SK-N-SH (cell line): ENCODE data around the gene CHMP2B. TPM values are rescaled to one million over a fixed set of nuclear protein-coding genes. Genes with fewer than 3 reads are reported as not detected.

ENCODE experiments used
- CTCF ChIA-PET: fragments of 300-600, 350-600 bp; formaldehyde crosslinking; extraction: SDS; loops from one replicate; lab custom pipeline; 2021; lab: Yijun Ruan, JAX
- POLR2A ChIA-PET: fragments of 350-600 bp; sonication (Branson Sonifier 250); formaldehyde crosslinking; extraction: SDS; loops from one replicate; lab custom pipeline; 2020; ENCODE audit warnings: antibody characterized with exemption, inconsistent platforms; lab: Yijun Ruan, JAX
- DNase-seq: peaks from one replicate; pipeline ENCODE4 v3.0.0; 2012
- H2AFZ ChIP-seq: fragments of 200-600 bp; sonication (generic); 2 replicates; pipeline ENCODE4 v1.8.1; 2016; ENCODE audit warnings: antibody characterized with exemption, mild to moderate bottlenecking, low read depth
- H3F3A ChIP-seq: fragments of 200-600 bp; sonication (generic); replicated peaks from 2 replicates; pipeline ENCODE3; 2016; ENCODE audit warnings: antibody characterized with exemption, mild to moderate bottlenecking; ENCODE audit not compliant: insufficient read depth
- H3K27ac ChIP-seq, 2 experiments: fragments of 200-500 bp in 1 of 2; fragments of 200-600 bp in 1 of 2; sonication (Bioruptor generic) in 1 of 2; sonication (generic), shearing (Covaris generic) in 1 of 2; 2 replicates each; pipeline versions ENCODE4 v1.5.1 to v1.6.1; 2014 to 2016; ENCODE audit warnings: low read depth in 2 of 2, inconsistent platforms in 1 of 2, low read length in 1 of 2, mild to moderate bottlenecking in 1 of 2, mixed read lengths in 1 of 2
- H3K27me3 ChIP-seq: fragments of 200-600 bp; sonication (generic), shearing (Covaris generic); 2 replicates; pipeline ENCODE4 v1.6.1; 2016; ENCODE audit warnings: mixed run types; ENCODE audit not compliant: insufficient read depth
- H3K36me3 ChIP-seq, 2 experiments: fragments of 200-500 bp in 1 of 2; fragments of 200-600 bp in 1 of 2; sonication (Bioruptor generic) in 1 of 2; sonication (generic) in 1 of 2; replicated peaks in 1 of 2; 2 replicates each; pipeline versions ENCODE3 to v1.5.1; 2014 to 2016; ENCODE audit warnings: low read length in 1 of 2, mild to moderate bottlenecking in 1 of 2; ENCODE audit not compliant: insufficient read depth in 2 of 2, control insufficient read depth in 1 of 2
- H3K4me1 ChIP-seq, 2 experiments: fragments of 200-500 bp in 1 of 2; fragments of 200-600 bp in 1 of 2; sonication (Bioruptor generic) in 1 of 2; sonication (generic), shearing (Covaris generic) in 1 of 2; 2 replicates each; pipeline versions ENCODE4 v1.5.1 to v1.6.1; 2014 to 2016; ENCODE audit warnings: low read depth in 1 of 2, low read length in 1 of 2, mixed run types in 1 of 2; ENCODE audit not compliant: insufficient read depth in 2 of 2, control insufficient read depth in 1 of 2
- H3K4me2 ChIP-seq: fragments of 200-600 bp; sonication (generic), shearing (Covaris generic); 2 replicates; pipeline ENCODE4 v1.6.1; 2017; ENCODE audit warnings: mixed run types
- H3K4me3 ChIP-seq, 2 experiments: fragments of 200-500 bp in 1 of 2; fragments of 200-600 bp in 1 of 2; sonication (Bioruptor generic) in 1 of 2; sonication (generic), shearing (Covaris generic) in 1 of 2; 2 replicates each; pipeline versions ENCODE4 v1.5.1 to v1.8.1; 2014 to 2016; ENCODE audit warnings: low read depth in 2 of 2, inconsistent platforms in 1 of 2, low read length in 1 of 2, mild to moderate bottlenecking in 1 of 2, mixed read lengths in 1 of 2, moderate library complexity in 1 of 2
- H3K79me2 ChIP-seq: fragments of 200-600 bp; sonication (generic); 2 replicates; pipeline ENCODE4 v1.8.1; 2017; ENCODE audit warnings: mild to moderate bottlenecking; ENCODE audit not compliant: insufficient read depth
- H3K9ac ChIP-seq: fragments of 200-600 bp; sonication (generic); 2 replicates; pipeline ENCODE4 v1.6.1; 2017; ENCODE audit warnings: mixed run types
- H3K9me2 ChIP-seq: fragments of 200-600 bp; sonication (generic); 2 replicates; pipeline ENCODE4 v1.6.1; 2017; ENCODE audit warnings: mixed run types
- H3K9me3 ChIP-seq: fragments of 200-600 bp; sonication (generic); 2 replicates; pipeline ENCODE4 v1.6.1; 2017; ENCODE audit warnings: mixed run types, mild to moderate bottlenecking, moderate library complexity
- H4K20me1 ChIP-seq: fragments of 200-600 bp; sonication (generic); 2 replicates; pipeline ENCODE4 v1.6.1; 2017; ENCODE audit warnings: mild to moderate bottlenecking, mixed run types; ENCODE audit not compliant: insufficient read depth
- EP300 ChIP-seq, 2 experiments: IDR thresholded peaks; 2 replicates each; pipeline versions ENCODE4 v1.4.0 to v1.6.1; 2012; ENCODE audit warnings: borderline replicate concordance in 1 of 2, low read depth in 1 of 2, low read length in 1 of 2
- EZH2phosphoT487 ChIP-seq: fragments of 200-600 bp; sonication (generic); IDR thresholded peaks from 2 replicates; pipeline ENCODE4 v1.6.1; 2017; ENCODE audit warnings: low read depth, mixed run types, mild to moderate bottlenecking, antibody characterized with exemption, moderate library complexity, borderline replicate concordance
- FOSL2 ChIP-seq: IDR thresholded peaks from 2 replicates; pipeline ENCODE4 v1.4.0; 2012; ENCODE audit warnings: low read depth, mild to moderate bottlenecking, moderate library complexity, borderline replicate concordance
- GABPA ChIP-seq: IDR thresholded peaks from 2 replicates; pipeline ENCODE4 v1.4.0; 2012; ENCODE audit warnings: low read depth, mild to moderate bottlenecking
- IRF3 ChIP-seq: fragments of 150-350 bp; IDR thresholded peaks from 2 replicates; pipeline ENCODE4 v1.6.1; 2016; ENCODE audit warnings: mild to moderate bottlenecking, low read depth, low read length
- JUND ChIP-seq: IDR thresholded peaks from 2 replicates; pipeline ENCODE4 v1.4.0; 2012
- MEF2A ChIP-seq: IDR thresholded peaks from 2 replicates; pipeline ENCODE4 v1.4.0; 2012; ENCODE audit warnings: low read depth, borderline replicate concordance
- MXI1 ChIP-seq: IDR thresholded peaks from 2 replicates; pipeline ENCODE4 v1.6.1; 2012; ENCODE audit warnings: mild to moderate bottlenecking, low read depth, low read length, improper control_type of control experiment
- PBX3 ChIP-seq: IDR thresholded peaks from 2 replicates; pipeline ENCODE4; 2012
- POLR2AphosphoS5 ChIP-seq: IDR thresholded peaks from 2 replicates; pipeline ENCODE4 v1.6.1; 2012; ENCODE audit warnings: low read depth, low read length
- RAD21 ChIP-seq: IDR thresholded peaks from 2 replicates; pipeline ENCODE4 v1.6.1; 2012; ENCODE audit warnings: mild to moderate bottlenecking, low read length
- SMC3 ChIP-seq: IDR thresholded peaks from 2 replicates; pipeline ENCODE4 v1.6.1; 2012; ENCODE audit warnings: low read depth, low read length, improper control_type of control experiment
- TEAD4 ChIP-seq: IDR thresholded peaks from 2 replicates; pipeline ENCODE4 v1.4.0; 2012; ENCODE audit warnings: mild to moderate bottlenecking, borderline replicate concordance; ENCODE audit not compliant: insufficient read depth
- YY1 ChIP-seq: IDR thresholded peaks from 2 replicates; pipeline ENCODE4 v1.4.0; 2012; ENCODE audit warnings: low read depth, mild to moderate bottlenecking
- ZBTB33 ChIP-seq: IDR thresholded peaks from 2 replicates; pipeline ENCODE4 v1.4.0; 2012; ENCODE audit warnings: low read depth, borderline replicate concordance
- WGBS: methylation state at CpG from one replicate; pipeline ENCODE4 v1.1.6; 2017; ENCODE audit warnings: low lambda C conversion rate; 5-methylcytosine and 5-hydroxymethylcytosine counted together
- polyA plus RNA-seq, 3 experiments: library from polyadenylated mRNA; depleted of rRNA; stranded (reverse); fragments of >200 nt; gene quantifications; 2 replicates each; pipeline ENCODE4 v1.2.3, GENCODE V29; 2012
- TF ChIP-seq, protein P1 (sequence below): IDR thresholded peaks from 2 replicates; pipeline ENCODE4 v1.4.0; 2012; ENCODE audit warnings: low read depth, borderline replicate concordance

Gene CHMP2B
- polyA plus RNA-seq, 1 of the 3 experiments (the other 2 are of a cell fraction): 8.5 TPM

DNA sequence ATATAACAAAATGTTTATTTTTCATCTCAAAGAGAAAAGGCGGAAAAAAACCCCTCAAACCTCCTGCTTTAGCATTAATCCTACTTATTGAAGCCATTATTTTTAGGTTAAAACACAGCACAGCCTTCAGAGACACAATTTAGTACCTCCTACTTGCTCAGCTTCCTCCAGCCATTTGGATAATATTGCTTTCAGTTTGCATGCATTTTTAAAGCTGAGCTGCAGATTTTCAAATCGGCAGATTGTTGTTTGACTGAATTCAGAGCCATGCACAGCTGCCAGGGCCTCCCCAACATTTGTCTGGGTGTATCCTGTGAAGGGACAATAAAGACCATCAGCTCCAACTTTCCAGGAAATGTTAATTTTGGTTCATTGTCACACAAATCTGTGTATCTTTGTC, 34.8 kb downstream of the CHMP2B start:
- H3K9me2 ChIP-seq: no peaks in the 10 kb centered on the region
- no peak overlapping the region for H2AFZ ChIP-seq
- POLR2A ChIA-PET: no interaction called here
- H3F3A ChIP-seq: no peaks in the 10 kb centered on the region
- H3K9me3 ChIP-seq: no peaks in the 10 kb centered on the region; the same call in 1 of the 2 replicates
- H3K27ac ChIP-seq: no peak overlapping the region
- no peak for DNase-seq
- no peak for TF ChIP-seq IRF3
- no peak for TF ChIP-seq SMC3
- TF ChIP-seq, protein P1, sequence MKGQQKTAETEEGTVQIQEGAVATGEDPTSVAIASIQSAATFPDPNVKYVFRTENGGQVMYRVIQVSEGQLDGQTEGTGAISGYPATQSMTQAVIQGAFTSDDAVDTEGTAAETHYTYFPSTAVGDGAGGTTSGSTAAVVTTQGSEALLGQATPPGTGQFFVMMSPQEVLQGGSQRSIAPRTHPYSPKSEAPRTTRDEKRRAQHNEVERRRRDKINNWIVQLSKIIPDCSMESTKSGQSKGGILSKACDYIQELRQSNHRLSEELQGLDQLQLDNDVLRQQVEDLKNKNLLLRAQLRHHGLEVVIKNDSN: no peak
- TF ChIP-seq YY1: no peak
- no peak for TF ChIP-seq GABPA
- TF ChIP-seq MXI1: no peak
- no peaks in the 10 kb centered on the region for H3K36me3 ChIP-seq
- H3K4me1 ChIP-seq: peaks cover 0 to 5% of the 10 kb centered on the region in 2 experiments; a peak in 1 of 4 replicates
- H4K20me1 ChIP-seq: no peaks in the 10 kb centered on the region
- 12% methylated on average over 2 of the region's 2 CpGs for WGBS
- no peak overlapping the region for H3K4me3 ChIP-seq
- H3K79me2 ChIP-seq: no peaks in the 10 kb centered on the region
- H3K4me2 ChIP-seq: no peak overlapping the region
- H3K9ac ChIP-seq: no peak overlapping the region
- H3K27me3 ChIP-seq: no peaks in the 10 kb centered on the region
- CTCF ChIA-PET: interaction anchor here (1.5 to 3.4 kb wide), 7 partner anchors 11 to 50 kb away, joined by 3 to 23 read pairs (median 12); no protein-coding TSS in a partner anchor

DNA sequence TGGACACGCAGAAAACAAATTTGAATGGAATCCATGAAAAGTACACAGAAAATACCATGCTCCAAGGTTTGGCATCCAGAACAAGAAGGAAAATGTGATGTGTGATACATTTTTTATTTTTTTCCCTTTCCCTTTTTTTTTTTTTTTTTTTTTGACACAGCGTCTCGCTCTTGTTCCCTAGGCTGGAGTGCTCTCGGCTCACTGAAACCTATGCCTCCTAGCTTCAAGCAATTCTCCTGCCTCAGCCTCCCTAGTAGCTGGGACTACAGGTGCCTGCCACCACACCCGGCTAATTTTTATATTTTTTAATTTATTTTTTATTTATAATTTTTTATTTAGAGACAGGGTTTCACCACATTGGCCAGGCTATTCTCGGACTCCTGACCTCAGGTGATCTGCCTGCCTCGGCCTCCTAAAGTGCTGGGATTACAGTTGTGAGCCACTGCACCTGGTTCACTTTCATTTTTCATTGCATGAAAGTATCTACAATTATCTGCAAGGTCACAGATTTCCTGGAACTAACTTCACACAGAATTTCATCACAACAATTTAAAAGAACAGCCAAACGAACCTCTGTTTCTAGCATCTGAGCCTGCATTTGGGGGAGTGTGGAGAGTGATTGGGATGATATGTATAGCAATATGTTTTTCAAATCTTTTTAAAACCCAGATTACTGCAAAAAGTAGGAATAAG, 41.0 kb downstream of the CHMP2B start:
- no peak overlapping the region for H3K27ac ChIP-seq
- 75% methylated on average over 8 of the region's 8 CpGs for WGBS
- DNase-seq: no peak
- no peaks in the 10 kb centered on the region for H3F3A ChIP-seq
- no peaks in the 10 kb centered on the region for H3K79me2 ChIP-seq
- POLR2A ChIA-PET: no interaction called here
- no peak overlapping the region for H3K4me2 ChIP-seq
- no peak overlapping the region for H2AFZ ChIP-seq
- peaks cover 8% of the 10 kb centered on the region; the same call in 1 of the 2 replicates for H3K27me3 ChIP-seq
- CTCF ChIA-PET: interaction anchor here (1.0 kb wide), 1 partner anchor 9 kb away, joined by 5 read pairs; no protein-coding TSS in a partner anchor
- no peaks in the 10 kb centered on the region; the same call in 1 of the 2 replicates for H3K9me3 ChIP-seq
- H3K36me3 ChIP-seq: no peaks in the 10 kb centered on the region
- H3K9me2 ChIP-seq: no peaks in the 10 kb centered on the region
- H3K9ac ChIP-seq: no peak overlapping the region
- peaks cover 0 to 5% of the 10 kb centered on the region in 2 experiments; a peak in 1 of 4 replicates for H3K4me1 ChIP-seq
- H3K4me3 ChIP-seq: no peak overlapping the region
- no peaks in the 10 kb centered on the region for H4K20me1 ChIP-seq
- TF ChIP-seq MEF2A (no peak), TEAD4 (no peak), YY1 (no peak), RAD21 (no peak), FOSL2 (no peak), ZBTB33 (no peak), PBX3 (no peak), JUND (no peak), EP300 (IDR thresholded peaks at IDR 0.05; ENCODE audit: borderline replicate concordance in 1 of 2, low read depth in 1 of 2, low read length in 1 of 2) (no peak), POLR2AphosphoS5 (no peak), EZH2phosphoT487 (no peak)
- TF ChIP-seq, protein P1: no peak
